CD4-positive, alpha-beta T cell treated with Interleukin-2 at 100 ng/mL for 4 hours (primary cell): ENCODE results near the gene PPP2R5A.
"Not testable (repeated sequence)": the region's sequence is repeated elsewhere in the genome, so short reads cannot be mapped to it uniquely, and the experiment has no call there.

Source experiments
- DNase-seq: peaks from one replicate; pipeline ENCODE4 v3.0.0-alpha.2; 2020; ENCODE audit warnings: low spot score

Gene PPP2R5A

DNA sequence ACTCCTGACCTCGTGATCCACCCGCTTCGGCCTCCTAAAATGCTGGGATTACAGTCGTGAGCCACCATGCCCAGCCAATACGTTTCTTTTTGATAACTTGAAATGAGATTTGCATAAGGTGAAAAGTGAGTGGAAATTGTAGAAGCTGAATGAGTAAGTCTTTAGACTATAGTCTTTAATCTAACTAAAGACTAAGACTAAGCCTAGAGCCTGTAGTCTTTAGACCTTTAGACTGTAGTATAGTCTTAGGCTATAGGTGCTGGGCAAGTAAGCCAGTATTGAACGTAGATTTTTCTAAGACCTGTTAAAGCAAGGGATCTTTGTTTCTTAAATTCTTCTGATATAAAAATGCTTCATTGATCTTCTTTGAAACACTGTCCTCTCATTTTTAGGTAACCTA is 12.1 kb downstream of the PPP2R5A start:
- no peak for DNase-seq

DNA sequence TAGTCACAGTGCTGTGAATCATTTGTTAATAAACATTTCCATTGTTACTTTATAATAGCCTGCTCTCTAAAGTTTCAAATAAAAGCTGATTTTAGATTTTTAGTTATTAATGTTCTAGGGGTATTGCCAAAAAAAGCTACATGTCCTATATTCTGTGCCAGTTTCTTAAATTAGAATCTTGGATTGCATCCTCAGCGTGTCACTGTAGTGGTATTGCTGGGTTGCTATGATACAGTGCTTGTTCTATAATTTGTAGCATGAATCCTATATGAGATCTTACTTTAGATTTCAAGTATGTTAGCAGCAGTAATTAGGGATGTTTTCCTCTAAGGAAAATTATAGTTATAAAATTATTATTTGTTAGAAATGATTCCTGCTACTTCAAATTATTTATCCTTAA is 16.4 kb downstream of the PPP2R5A start:
- no peak for DNase-seq

DNA sequence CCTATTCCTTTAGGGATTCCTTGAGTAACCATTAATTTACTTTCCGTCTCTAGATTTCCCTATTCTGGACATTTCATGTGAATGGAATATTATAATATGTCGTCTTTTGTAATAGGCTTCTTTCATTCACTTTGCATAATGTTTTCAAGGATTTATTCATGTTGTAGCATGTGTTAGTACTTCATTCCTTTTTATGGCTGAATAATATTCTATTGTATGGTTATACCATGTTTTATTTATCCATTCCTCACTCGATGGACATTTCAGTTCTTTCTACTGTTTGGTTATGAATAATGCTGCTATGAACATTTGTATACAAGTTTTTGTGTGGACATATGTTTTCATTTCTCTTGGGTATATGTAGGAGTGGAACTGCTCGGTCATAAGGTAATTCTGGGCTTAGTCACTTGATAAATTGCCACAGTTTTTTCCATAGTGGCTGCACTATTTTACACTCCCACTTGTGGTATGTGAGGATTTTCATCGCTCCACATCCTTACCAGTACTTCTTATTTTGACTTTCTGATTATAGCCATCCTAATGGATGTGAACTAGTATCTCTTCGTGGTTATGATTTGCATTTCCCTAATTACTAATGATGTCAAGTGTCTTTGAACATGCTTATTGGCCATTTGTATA is 17.7 kb downstream of the PPP2R5A start:
- no peak for DNase-seq

DNA sequence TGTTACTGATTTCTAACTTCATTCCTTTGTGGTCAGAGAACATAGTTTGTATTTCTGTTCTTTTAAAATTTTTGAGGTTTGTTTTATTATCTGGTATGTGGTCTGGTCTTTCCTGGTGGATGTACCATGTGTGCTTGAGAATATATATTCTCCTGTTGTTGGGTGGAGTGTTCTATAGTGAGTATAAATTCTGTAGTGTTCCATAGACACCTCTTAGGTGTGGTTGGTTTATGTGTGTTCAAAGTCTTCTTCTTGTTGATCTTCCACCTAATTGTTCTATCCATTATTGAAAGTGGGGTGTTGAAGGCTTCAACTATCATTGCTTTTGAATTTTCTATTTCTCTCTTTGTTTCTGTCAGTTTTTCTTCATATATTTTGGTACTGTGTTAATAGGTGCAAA is 20.1 kb downstream of the PPP2R5A start:
- no peak for DNase-seq

DNA sequence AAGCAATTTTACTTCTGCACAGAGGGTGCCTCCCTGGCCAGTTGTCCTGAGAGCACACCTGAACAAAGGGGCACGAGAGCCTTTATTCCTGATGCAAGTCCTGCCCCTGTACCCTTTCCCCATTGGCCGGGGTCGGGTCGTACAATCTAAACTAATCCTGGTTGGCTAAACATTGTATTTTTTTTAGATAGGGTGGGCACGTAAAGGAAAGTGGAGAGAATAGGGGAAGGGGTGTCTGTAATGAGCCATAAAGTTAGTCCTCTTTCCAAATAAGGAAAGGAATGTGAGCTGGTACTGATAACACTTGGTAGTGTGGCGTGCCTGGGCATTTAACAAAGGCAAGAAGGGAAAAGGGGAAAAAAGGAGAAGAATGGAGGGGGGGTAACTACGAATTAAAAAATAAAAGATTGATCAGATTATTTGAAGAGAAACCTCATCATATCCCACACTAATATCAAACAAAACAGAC is 20.8 kb downstream of the PPP2R5A start:
- DNase-seq: not testable (repeated sequence)

DNA sequence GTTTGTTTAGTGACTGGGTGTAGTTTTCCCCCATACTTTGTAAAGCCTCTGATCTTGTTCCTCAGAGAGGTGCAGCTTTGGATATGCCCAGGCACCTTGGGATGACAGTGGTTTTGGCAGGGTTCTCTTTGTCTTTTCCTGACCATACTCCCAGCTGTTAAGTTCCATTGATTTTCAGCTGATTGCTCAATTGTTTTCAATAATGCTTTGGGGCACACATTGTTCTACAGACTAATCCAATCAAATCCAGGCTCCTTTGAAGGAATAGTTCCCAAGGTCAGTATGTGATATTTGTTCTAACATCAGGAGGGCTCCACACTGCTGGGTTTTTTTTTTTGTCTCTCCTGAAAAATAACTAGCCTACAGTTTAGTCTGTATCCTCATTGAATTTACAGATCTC is 24.8 kb downstream of the PPP2R5A start:
- DNase-seq: no peak

DNA sequence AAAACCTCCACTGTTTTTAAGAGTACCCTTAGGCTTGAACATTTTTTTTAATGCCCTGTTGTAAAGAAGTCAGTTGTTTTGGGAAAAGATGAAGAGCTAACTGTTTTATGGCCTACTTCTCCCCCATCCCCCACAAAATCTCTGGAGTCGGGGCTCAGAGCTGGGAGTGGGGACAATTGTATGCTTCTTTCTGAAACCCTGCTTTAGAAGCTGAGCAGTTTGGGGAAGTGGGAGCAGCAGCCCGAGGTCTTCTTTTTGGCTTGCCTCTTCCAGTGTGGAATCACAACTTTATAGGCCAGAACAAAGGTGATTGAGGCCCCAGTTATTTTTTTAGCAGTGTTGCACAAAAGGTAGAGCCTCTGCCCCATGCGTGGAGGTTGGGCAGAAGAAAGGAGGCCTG is 25.2 kb downstream of the PPP2R5A start:
- no peak for DNase-seq

DNA sequence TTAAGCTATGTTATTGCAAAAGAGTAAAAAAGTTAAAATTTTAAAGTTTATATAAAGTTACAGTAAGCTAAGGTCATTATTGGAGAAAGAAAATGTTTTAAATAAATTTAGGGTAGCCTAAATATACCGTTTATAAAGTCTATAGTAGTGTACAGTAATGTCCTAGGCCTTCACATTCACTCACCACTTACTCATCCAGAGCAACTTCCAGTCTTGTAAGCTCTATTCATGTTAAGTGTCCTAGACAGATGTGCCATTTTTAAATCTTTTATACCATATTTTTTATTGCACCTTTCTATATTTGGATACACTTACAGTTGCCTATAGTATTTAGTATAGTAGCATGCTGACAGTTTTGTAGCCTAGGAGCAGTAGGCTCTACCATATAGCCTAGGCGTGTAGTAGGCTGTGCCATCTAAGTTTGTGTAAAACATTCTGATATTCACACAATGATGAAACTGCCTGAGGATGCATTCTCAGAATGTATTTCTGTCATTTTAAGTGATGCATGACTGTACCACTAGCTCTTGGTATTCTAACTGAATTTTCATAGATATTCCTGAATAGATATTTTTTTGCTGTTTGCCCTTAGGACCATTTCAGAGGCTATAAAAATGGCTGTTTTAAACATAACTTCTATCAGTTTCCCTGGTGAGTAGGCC is 26.8 kb downstream of the PPP2R5A start:
- DNase-seq: no peak

DNA sequence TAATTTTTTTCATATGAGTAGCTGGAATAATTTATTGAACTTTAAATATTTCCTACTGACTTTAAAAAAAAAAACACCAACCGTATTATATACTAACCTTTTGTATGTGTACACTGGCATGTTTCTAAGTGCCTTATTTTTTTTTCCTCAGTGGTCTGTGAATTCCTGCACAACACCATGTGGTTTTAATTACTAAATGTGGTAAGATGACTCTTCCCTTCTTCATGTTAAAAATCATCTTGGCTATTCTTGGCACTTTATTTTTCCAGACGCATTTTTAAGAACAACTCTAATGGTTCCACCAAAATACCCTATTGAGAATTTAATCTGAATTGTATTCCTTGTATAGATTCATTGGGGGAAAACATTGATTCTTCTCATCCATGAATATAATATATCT is 28.4 kb downstream of the PPP2R5A start:
- DNase-seq: no peak

DNA sequence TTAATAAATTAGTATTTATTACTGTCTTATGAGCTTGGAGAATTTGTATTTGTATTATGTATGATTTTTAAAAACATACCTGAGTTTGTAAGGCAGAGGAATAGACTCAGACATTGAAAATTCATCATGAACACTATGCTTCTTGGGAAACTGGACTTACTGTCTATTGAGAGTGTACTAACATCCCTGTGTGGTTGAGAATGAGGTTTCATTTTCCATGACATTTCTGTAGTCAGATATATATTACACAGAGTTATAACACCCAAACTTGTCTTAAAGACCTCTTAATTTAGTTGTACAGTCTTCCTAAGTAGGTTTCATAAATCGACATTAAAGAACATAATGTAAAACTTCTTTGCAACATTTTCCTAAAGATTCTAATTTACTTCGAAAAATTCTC is 30.0 kb downstream of the PPP2R5A start:
- no peak for DNase-seq

DNA sequence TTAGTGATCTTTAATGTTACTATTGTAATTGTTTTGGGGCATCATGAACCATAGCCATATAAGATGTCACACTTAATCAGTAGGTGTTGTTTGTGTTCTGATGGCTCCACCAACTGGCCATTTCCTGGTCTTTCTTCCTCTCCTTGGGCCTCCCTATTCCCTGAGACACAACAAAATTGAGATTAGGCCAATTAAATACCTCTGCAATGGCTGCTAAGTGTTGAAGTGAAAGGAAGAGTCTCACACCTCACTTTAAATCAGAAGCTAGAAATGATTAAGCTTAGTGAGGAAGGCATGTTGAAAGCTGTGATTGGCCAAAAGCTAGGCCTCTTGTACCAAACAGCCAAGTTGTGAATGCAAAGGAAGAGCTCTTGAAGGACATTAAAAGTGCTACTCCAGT is 30.7 kb downstream of the PPP2R5A start:
- DNase-seq: peak; percentile 29

DNA sequence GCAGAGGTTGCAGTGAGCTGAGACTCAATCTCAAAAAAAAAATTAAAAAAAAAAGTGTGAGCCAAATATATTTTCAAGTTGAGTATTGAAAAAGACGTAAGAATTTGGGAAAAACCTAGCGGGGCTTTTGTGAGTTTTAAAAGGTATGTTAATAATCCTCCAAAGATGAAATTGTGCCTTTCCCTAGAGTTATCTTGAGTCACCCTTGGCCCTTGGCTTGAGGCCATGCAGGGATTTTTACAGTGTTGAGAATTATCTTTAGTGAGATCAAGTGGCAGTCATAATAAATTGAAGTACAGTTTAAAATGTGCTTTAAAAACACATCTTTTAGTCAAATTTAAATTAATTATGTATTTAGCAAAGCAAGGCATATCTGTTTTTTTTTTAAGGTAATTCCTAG is 32.7 kb downstream of the PPP2R5A start:
- DNase-seq: no peak

DNA sequence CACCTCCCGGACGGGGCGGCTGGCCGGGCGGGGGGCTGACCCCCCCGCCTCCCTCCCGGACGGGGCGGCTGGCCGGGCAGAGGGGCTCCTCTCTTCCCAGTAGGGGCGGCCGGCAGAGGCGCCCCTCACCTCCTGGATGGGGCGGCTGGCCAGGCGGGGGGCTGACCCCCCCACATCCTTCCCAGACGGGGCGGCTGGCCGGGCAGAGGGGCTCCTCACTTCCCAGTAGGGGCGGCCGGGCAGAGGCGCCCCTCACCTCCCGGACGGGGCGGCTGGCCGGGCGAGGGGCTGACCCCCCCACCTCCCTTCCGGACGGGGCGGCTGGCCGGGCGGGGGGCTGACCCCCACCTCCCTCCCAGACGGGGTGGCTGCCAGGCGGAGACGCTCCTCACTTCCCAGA is 35.8 kb downstream of the PPP2R5A start:
- not testable (repeated sequence) for DNase-seq

DNA sequence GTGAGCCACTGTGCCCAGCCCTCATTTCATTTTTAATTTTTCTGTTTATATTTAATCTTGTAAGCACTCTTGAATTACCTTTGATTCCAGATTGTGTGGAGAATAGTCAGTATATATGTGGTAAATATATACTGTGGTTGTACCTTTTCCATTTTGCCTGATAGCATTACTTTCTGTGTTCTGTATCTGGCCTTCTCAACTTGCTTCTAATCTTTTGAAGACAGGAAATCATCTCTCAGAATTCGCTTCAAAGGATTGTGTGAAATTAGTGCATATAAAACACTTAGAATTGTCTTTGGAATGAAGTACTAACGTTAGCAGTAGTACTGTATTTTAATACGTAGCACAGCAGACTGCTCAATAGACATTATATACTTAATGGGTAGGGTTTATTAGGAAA is 37.9 kb downstream of the PPP2R5A start:
- no peak for DNase-seq

DNA sequence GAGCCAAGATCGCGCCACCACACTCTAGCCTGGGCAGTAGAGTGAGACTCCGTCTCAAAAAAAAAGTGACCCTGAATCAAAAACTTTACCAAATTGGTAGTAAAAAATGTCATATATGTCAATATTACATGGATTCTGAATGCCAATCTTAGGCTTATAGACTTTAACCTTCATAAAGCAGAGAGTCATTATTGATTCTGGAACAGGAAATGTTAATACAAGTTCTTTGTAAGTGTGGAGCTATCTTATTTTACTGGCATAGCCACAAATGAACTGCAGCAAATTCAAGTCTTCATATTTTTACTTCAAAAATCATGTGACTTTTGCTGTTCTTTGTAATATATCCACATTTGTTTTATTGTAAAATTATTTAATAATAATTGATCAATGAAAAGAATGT is 41.3 kb downstream of the PPP2R5A start:
- no peak for DNase-seq

DNA sequence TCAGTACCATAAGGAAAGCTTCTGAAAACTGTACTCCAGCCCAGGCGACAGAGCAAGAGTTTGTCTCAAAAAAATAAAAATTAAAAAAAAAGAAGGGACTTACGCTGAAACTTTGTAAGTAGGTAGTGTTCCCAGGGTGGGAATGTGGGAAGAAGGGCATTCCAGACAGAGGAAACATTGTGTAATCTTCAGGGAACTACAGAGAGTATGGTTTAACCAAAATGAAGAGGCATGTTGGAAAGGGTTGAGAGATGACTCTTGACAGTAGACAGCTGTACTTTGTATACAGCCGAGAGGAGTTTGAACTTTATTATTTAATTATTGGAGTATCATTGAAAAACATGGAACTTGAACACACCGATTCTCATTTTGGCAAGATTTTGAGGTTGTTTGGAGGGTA is 43.0 kb downstream of the PPP2R5A start:
- DNase-seq: no peak

DNA sequence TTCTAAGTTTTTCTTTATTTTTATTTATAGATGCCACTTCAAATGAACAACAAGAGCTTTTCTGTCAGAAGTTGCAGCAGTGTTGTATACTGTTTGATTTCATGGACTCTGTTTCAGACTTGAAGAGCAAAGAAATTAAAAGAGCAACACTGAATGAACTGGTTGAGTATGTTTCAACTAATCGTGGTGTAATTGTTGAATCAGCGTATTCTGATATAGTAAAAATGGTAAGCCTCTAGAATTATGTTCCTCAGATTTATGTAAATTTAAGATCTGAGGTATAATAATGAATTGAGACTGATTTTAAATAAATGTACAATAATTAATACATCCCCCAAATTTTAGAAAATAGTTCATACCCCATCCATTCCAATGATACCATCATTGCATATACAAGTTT is 43.9 kb downstream of the PPP2R5A start:
- DNase-seq: no peak

DNA sequence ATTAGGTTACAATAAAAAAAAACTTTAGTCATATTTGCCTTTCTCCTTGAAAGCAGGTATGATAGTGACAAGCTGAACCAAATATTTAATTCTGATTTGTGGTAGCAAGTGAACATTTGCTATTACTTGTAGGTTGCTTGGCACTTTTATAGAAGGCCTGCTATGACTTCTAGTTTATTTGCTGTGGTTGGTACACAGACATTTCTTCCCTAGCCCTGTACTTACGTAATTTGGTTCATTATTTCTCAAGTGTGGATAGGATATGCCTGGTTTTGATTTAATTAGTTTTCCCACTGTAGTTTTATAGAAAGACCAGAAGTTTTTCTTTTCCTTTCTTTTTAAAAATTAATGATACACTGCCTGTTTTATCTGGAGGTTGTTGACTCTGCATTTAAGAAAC is 55.9 kb downstream of the PPP2R5A start:
- DNase-seq: no peak

DNA sequence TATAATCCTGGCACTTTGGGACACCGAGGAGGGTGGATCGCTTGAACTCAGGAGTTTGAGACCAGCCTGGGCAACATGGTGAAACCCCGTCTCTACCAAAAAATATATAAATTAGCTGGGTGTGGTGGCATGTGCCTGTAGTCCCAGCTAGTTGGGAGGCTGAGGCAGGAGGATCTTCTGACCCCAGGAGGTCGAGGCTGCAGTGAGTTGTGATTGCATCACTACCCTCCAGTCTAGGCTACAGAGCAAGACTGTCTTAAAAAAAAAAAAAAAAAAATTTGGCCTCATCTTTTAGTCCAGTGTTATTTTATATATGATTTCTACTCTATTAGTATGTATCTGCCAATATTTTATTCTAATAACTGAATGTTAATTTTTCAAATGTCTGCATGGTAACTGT is 59.7 kb downstream of the PPP2R5A start:
- DNase-seq: no peak

DNA sequence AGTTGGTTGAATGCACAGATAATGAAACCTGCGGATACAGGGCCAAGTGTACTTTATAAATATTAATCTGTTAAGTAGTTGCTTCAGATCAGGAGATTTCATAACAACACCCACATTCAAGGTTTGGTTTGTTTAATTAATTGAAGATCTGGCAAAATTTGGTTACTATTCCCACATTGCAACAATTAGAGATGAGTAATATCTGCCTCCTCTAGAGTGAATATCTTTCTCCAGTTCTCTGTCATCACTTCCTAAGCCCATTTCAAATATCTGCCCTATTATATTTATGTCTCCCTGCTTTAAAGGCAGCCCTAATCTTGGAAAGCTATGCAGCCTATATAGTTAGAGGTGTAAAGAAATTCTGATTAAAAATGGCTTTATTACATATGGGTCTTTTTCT is 61.4 kb downstream of the PPP2R5A start:
- DNase-seq: no peak

DNA sequence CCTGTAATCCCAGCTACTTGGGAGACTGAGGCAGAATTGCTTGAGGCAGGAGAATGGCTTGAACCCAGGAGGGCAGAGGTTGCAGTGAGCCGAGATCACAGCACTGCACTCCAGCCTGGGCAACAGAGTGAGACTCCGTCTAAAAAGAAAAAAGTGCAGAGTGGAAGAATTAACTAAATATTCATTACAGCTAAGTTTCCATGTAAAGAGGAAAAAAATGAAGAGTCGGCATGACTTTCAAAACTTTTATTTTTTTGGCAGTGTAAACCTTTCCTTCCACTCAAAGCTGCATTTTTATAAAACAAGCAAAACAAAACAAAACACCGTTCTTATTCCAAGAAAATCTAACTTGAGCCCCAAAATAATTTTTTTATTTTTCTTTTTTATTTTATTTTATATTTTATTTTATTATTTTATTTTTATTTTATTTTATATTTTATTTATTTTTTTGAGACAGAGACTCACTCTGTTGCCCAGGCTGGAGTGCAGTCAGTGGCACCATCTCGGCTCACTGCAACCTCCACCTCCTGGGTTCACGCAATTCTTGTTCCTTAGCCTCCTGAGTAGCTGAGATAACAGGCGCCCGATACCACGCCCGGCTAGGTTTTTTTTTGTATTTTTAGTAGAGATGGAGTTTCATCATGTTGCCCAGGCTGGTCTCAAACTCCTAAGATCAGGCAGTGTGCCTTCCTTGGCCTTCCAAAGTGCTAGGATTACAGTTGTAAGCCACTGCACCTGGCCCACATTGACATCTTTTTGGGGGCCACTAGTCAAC is 66.6 kb downstream of the PPP2R5A start:
- no peak for DNase-seq

DNA sequence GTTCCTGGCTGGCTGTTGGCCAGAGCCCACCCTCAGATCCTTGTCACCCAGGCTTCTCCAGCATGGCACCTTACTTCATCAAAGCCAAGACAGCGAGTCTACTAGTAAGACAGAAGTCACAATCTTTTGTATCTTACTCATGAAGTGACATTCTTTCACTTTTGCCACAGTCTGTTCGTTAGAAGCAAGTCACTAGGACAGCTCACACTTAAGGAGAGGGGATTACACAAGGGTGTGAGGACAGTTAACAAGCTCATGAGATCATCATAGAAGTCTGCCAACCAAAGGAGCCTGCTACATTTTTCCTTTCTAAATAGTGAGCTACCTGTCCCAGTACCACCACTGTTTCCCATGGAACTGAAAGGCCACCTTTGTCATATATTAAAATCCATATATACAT is 68.0 kb downstream of the PPP2R5A start:
- no peak for DNase-seq

DNA sequence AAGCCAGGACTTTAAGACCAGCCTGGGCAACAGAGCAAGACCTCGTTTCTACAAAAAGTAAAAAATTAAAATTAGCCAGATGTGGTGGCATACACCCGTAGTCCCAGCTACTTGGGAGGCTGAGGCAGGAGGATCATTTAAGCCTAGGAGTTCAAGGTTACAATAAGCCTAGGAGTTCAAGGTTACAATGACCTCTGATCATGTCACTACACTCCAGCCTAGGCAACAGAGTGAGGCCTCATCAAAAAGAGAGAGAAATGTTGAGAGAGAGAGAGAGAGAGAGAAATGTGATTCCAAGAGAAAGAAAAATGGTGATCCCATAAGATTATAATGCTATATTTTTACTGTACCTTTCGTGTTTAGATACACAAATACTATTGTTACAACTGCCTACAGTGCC is 69.3 kb downstream of the PPP2R5A start:
- no peak for DNase-seq
